Endothelial cell of coronary artery (primary cell): ENCODE data around the gene OR51I2. TPM values are rescaled to one million over a fixed set of nuclear protein-coding genes. Genes with fewer than 3 reads are reported as not detected.

ENCODE experiments used
- total RNA-seq: library from RNA; depleted of rRNA; stranded (reverse); fragments of >200 nt; gene quantifications from 2 replicates; pipeline ENCODE4 v1.2.3, GENCODE V29; 2014

Gene OR51I2, protein sequence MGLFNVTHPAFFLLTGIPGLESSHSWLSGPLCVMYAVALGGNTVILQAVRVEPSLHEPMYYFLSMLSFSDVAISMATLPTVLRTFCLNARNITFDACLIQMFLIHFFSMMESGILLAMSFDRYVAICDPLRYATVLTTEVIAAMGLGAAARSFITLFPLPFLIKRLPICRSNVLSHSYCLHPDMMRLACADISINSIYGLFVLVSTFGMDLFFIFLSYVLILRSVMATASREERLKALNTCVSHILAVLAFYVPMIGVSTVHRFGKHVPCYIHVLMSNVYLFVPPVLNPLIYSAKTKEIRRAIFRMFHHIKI
- not detected in 2 replicates for total RNA-seq

GRCh38 chr11:5449023-5449422, at the start of gene OR51I2:
TSS of gene OR51I2 (plus strand) at chr11:5449323. CDS start at chr11:5453489, 4,166 bp downstream.

DNA sequence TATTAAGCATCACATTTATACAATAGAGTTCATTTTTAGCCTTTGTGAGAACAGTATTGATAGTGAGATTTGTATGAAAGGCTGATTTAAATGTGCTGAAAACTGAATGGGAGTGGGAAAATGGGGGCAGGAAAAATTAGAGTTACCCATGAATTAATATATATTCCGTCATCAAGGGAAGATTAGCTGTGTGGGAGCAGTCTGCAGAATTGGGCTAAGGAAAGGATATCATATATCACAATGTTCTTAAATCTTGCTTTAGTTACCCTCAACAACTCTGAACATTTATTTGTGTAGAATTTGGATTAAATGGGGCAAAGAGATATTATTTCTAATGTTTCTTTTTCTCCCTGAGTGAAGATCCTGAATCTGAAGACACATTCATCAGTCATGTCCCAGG, 27.3 kb upstream of the OR51I2 start, which contains the start of gene OR51Q1:
TSS of gene OR51Q1 (plus strand) at position 301 of the 400 bp plus-strand sequence. CDS start at position 391, 90 bp downstream.

DNA sequence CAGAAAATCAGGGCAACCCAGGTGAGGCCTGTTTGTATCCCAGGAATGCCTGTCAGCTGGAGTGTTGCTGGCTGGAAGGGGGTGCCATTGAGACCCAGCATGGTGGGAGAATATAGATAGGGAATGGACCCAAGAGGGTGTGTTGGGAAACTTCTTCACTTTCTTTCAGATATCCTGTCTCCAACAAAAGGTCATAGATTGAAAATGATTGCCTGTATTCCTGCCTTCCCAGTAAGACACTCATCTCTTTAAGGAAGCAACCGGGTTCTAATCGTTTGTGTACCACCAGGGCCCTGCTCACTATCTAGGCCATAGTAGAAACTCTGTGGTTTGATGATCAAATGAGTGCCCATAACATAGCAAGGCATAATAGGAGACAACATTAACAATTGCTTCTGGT, 7.7 kb upstream of the OR51I2 start, which contains the start of gene OR51I1:
TSS of gene OR51I1 (minus strand) at position 101 of the 400 bp plus-strand sequence. CDS start at position 101, 0 bp downstream.

DNA sequence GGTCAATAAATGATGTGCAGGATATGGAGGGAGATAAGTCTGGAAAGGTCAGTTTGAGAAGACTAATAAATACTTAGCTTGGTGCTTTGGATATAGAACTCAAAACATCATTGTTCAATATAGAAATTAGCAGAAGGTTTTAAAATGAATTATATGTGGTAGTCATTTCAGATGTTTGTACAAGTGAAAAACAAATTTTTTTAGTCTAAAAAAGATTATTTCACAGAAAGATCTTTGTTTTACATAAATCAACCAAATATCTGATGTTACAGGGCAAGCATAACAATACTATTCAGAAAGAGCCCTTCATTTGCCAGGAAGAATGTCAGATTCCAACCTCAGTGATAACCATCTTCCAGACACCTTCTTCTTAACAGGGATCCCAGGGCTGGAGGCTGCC, 39.3 kb downstream of the OR51I2 start, which contains the start of gene OR52D1:
TSS of gene OR52D1 (plus strand) at position 301 of the 400 bp plus-strand sequence. CDS start at position 323, 22 bp downstream.

Other genes with a start within 250 kb of the OR51I2 start
- not detected in 2 replicates for gene OR51V1, start 248.6 kb upstream of the OR51I2 start, total RNA-seq
- gene HBB, start 222.3 kb upstream of the OR51I2 start, total RNA-seq = not detected in 2 replicates
- not detected in 2 replicates for gene HBD, start 214.8 kb upstream of the OR51I2 start, total RNA-seq
- gene HBG1, start 199.5 kb upstream of the OR51I2 start, total RNA-seq = not detected in 2 replicates
- gene HBG2, start 194.5 kb upstream of the OR51I2 start, total RNA-seq = 0.18 TPM in 1 of 2 replicates, not detected in the other
- gene HBE1, start 179.4 kb upstream of the OR51I2 start, total RNA-seq = 0.18 TPM in 1 of 2 replicates, not detected in the other
- not detected in 2 replicates for gene OR51B4, start 147.4 kb upstream of the OR51I2 start, total RNA-seq
- gene OR51B2, start 125.0 kb upstream of the OR51I2 start, total RNA-seq = not detected in 2 replicates
- not detected in 2 replicates for gene OR51B5, start 105.8 kb upstream of the OR51I2 start, total RNA-seq
- not detected in 2 replicates for gene OR51B6, start 97.8 kb upstream of the OR51I2 start, total RNA-seq
- gene OR51M1, start 65.5 kb upstream of the OR51I2 start, total RNA-seq = not detected in 2 replicates
- not detected in 2 replicates for gene OR51Q1, start 27.2 kb upstream of the OR51I2 start, total RNA-seq
- not detected in 2 replicates for gene OR51I1, start 7.8 kb upstream of the OR51I2 start, total RNA-seq
- not detected in 2 replicates for gene OR52D1, start 39.4 kb downstream of the OR51I2 start, total RNA-seq
- gene UBQLN3, start 60.6 kb downstream of the OR51I2 start, total RNA-seq = 0.09 TPM in 1 of 2 replicates, not detected in the other
- gene UBQLNL, start 67.4 kb downstream of the OR51I2 start, total RNA-seq = under 0.01 TPM in 1 of 2 replicates, not detected in the other
- gene OR52H1, start 99.2 kb downstream of the OR51I2 start, total RNA-seq = 0.18 and 0.19 TPM in 2 replicates
- gene OR52B6, start 131.6 kb downstream of the OR51I2 start, total RNA-seq = not detected in 2 replicates
- gene TRIM6, start 147.3 kb downstream of the OR51I2 start, total RNA-seq = 0.81 and 1.2 TPM in 2 replicates
- 7.8 and 14.8 TPM in 2 replicates for gene TRIM34, start 175.7 kb downstream of the OR51I2 start, total RNA-seq
- gene TRIM5, start 235.8 kb downstream of the OR51I2 start, total RNA-seq = 57.2 and 79.3 TPM in 2 replicates
- 107 and 112 TPM in 2 replicates for gene TRIM22, start 240.5 kb downstream of the OR51I2 start, total RNA-seq